GM20000 (cell line): Measurements from ENCODE around the gene CHD2.

Experiments
- DNase-seq: peaks from one replicate; pipeline ENCODE4 v3.0.0; 2012; ENCODE audit warnings: low spot score
- TF ChIP-seq, protein P1 (sequence below): IDR thresholded peaks from 2 replicates; pipeline ENCODE4 v1.5.1; 2012; ENCODE audit warnings: mild to moderate bottlenecking, control low read depth; ENCODE audit errors: extremely low read depth, missing control alignments

CHD2 gene

DNA sequence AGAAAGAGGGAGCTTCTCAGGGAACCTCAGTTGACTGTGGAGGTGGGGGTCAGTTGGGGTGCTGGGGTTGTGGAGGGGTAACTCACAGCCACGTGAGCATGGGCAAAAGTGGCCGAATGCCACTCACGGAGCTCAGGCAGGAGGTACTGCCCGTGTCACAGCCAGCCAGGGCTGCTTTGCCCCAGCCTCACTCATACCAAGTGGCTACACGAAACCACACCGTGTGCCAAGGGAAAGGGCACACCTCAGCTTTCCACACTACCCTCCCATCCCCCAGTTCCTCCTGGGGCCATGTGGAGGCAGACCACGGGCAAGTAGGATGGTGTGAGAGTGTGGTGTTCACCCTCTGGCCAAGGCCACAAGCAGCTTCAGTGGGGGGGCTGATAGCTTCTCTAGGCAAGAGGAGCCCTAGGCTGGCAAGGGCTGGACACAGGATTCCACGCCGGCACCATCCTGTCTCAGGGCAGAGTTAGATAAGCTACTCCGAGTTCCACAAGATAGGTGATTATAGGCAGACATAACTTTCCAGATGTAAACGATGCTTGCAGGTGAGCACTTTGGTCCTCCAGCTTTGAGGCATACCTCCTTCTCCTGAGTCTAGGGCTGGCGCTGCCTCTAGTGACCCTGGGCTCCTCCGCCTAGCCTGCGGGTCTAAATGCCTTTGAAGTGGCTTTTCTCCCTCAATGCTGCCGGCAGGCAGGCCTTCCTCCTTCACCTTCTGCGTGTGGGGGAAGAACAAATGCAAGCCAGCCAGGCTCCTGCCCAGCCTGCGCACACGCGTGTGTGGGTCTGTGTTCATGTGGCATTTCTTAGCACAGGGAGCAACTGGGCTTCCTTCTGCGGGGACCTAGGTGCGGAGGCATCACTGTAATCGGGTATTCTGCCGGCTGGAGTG lies 163.9 kb downstream of the CHD2 start:
- DNase-seq = no peak
- TF ChIP-seq, protein P1, sequence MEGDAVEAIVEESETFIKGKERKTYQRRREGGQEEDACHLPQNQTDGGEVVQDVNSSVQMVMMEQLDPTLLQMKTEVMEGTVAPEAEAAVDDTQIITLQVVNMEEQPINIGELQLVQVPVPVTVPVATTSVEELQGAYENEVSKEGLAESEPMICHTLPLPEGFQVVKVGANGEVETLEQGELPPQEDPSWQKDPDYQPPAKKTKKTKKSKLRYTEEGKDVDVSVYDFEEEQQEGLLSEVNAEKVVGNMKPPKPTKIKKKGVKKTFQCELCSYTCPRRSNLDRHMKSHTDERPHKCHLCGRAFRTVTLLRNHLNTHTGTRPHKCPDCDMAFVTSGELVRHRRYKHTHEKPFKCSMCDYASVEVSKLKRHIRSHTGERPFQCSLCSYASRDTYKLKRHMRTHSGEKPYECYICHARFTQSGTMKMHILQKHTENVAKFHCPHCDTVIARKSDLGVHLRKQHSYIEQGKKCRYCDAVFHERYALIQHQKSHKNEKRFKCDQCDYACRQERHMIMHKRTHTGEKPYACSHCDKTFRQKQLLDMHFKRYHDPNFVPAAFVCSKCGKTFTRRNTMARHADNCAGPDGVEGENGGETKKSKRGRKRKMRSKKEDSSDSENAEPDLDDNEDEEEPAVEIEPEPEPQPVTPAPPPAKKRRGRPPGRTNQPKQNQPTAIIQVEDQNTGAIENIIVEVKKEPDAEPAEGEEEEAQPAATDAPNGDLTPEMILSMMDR = no peak

DNA sequence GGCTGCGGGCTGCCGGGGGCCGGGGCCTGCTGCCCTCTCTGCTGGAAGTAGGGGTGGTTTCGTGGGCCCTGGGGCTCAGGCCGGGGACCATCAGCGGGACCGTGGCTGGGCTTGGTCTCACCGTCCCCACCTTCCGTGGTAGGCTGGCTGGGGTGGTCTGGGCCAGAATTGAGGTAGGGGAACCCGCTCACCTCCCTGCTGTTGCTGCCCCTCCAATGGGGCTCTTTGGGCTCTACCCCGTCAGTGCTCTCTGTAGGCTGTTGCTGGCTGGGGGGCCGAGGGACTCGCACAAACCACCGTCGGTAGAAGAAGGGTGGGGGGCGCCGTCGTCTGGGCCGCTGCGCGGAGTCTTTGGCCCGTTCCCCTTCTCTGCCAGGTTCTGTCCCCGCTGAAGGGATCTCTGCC lies 165.5 kb downstream of the CHD2 start:
- no peak for DNase-seq

DNA sequence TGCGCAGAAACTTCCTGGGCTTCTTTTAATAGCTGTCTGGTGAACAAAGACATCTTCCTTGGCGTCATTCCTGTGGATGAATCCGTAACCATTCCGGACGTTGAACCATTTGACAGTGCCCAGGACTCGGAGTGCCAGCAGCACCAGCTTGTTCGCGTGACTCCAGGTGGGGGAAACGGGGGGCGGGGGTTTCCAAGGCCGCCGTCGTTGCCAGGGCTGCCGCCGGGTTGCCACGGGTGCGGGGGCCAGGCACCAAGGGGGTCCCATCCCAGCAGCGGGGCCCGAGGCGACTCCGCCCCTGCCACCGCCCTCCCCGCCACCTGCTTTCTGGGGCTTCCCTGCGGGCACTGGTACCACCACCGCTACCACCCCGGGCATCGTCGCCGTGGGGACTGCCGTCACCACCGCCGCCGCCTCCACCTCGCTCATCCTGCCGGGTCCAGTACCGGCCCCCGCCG lies 166.1 kb downstream of the CHD2 start:
- DNase-seq = no peak

More for the DNA sequence above, 165.5 kb downstream of the CHD2 start:
- TF ChIP-seq, protein P1 = no peak

DNA sequence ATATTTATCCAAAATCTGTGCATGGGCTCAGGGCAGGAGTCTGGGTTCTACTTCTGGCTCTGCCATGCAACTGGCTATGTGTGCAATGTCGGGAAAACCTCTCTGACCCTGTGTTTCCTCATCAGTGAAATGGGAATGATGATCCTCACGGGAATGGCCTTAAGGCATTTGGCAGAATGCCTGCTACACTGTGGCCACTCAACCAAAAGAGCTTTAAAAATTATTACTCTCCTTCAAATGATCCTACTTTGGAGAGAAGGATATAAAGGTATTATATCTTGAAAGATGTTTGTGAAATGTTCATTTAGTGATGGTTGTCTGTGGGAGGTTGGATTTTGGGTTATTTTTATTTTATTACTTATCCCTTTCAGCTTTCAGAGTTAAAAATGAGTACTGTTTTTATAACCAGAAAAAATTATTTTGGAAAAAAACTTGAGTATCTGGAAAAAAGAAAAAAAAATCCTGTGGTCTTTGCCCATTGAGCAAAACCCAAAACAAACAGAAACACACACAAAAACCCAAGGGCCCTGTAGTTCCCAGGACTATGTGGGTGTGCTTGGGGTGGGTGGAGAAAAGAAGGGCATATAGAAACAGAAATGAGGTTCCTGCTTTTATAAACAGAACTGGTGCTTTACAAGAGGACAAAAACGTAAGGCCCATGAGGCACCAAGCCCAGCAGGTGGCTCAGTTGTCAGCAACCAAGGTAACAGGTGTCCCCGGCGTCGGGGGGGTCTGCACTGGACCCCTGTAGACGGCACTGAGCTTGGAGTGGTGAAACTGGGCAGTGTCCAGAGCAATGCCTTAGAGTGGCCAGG lies 166.9 kb downstream of the CHD2 start:
- TF ChIP-seq, protein P1 = no peak
- DNase-seq = no peak

More for the DNA sequence above, 166.1 kb downstream of the CHD2 start:
- TF ChIP-seq, protein P1 = no peak

DNA sequence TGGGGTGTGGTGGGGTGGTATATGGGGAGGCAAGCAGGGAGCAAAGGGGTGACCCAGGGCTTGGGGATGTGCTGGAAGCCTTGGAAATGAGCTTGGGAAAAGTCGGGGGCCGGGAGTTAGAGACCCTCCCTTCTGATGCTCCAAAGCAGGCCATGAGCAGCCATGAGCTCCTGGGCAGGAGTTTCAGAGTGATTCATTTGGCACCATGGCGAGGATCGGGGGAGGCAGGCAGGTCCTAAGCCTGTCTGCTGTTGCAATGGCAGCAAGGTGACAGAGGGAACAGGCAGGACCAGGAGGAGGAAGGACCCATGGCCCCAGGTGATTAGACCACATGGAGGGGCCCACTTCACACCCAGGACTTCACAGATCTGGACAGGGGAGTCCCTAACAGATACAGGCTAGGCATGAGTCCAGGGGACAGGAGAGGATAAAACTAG lies 167.5 kb downstream of the CHD2 start:
- TF ChIP-seq, protein P1 = no peak
- no peak for DNase-seq

DNA sequence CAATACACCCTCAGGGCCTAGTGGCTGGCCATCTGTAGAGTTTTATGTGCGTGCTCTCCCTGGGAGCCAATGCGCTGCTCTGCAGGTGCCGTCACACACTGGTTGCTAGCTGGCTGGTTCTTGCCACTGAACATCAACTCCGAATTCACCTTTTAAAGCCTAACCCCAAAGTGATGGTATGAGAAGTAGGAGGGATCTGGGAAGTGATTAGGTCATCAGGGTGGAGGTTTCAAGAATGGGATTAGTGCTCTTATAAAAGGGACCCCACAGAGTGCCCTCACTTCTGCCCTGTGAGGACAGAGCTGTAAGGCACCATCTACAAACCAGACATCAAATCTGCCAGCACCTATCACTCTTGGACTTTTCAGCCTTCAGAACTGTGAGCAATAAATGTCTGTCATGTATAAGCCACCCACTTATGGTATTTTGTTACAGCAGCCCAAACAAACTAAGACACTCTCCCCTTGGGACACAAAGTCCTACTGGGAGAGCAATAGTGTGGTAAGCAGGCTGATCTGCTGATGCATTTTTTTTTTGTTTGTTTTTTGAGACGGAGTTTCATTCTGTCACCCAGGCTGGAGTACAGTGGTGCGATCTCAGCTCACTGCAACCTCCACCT lies 168.6 kb downstream of the CHD2 start:
- TF ChIP-seq, protein P1 = no peak
- DNase-seq = no peak
